Hematopoietic multipotent progenitor cell treated with erythropoietin and hydrocortisone succinate and interleukin-3 and kit ligand, for 8 days (in vitro differentiated cells): Measurements from ENCODE around the gene GET4.
A peak's percentile ranks its signal among the peaks of the same experiment; 100 is the strongest.
"Not testable (repeated sequence)": the region's sequence is repeated elsewhere in the genome, so short reads cannot be mapped to it uniquely, and the experiment has no call there.

Experiments
- DNase-seq: peaks from one replicate; pipeline ENCODE4 v3.0.0-alpha.2; 2015

Gene GET4

DNA sequence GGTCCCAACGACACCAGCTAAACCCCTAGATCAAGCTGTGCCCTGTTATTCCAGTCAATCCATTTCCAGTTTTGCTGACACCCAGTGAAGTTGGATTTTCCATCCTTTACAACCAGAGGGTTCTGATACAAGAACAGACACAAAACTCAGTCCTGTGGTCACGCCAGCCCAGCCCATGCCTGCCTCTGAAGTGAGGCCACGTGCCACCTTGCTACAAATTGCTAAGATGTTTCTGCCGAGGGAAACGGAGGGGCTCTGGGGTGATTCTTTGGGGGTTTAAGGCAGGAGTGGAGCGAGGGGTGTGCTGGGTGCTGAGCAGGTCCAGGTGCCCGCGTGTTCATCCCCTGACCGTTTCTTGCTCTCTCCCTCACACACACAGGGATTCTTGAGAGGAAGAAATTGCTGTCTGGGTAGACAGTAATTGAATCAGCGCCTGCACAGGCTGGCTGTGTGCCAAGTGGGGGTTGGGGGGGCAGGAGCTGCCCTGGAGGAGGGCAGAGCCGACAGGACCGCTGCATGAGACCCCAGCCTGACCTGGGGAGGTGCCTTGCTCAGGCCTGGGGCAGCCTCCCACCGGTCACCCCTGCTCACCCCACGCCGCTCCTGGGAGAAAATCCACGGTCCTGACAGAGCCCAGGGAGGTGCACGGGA, 40.1 kb downstream of the GET4 start:
- DNase-seq: no peak

DNA sequence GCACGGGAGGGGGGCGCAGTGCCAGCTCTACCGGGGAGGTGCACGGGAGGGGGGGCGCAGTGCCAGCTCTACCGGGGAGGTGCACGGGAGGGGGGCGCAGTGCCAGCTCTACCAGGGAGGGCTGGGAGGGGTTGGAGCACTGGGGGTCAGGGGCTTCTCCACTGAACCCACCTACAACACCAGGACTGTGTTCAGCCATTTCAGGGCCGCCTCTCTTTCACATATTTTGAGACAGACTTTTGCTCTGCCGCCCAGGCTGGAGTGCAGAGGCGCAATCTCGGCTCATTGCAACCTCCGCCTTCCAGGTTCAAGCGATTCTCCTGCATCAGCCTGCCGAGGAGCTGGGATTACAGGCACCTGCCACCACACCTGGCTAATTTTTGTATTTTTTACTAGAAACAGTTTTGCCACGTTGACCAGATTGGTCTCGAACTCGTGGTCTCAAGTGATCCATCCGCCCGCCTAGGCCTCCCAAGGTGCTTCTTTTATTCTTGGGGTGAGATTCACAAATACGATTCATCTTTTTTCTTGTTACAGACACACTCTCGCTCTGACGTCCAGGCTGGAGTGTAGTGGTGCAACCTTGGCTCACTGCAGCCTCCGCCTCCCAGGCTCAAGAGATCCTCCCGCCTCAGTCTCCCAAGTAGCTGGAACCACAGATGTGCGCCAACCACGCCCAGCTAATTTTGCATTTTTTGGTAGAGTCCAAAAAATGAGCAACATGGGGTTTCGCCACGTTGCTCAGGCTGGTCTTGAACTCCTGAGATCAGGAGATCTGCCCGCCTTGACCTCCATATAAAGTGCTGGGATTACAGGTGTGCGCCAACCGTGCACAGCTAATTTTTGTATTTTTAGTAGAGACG, 41.1 kb downstream of the GET4 start:
- no peak for DNase-seq

DNA sequence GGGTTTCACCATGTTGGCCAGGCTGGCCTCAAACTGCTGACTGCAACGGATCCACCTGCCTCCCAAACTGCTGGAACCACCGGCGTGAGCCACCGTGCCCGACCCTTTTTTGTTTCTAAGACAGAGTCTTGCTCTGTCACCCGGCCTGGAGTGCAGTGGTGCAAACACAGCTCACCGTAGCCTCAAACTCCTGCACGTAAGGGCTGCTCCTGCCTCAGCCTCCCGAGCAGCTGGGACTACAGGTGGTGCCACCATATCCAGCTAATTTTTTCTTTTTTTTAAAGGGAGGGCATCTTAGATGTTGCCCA, 41.7 kb downstream of the GET4 start:
- DNase-seq: no peak

DNA sequence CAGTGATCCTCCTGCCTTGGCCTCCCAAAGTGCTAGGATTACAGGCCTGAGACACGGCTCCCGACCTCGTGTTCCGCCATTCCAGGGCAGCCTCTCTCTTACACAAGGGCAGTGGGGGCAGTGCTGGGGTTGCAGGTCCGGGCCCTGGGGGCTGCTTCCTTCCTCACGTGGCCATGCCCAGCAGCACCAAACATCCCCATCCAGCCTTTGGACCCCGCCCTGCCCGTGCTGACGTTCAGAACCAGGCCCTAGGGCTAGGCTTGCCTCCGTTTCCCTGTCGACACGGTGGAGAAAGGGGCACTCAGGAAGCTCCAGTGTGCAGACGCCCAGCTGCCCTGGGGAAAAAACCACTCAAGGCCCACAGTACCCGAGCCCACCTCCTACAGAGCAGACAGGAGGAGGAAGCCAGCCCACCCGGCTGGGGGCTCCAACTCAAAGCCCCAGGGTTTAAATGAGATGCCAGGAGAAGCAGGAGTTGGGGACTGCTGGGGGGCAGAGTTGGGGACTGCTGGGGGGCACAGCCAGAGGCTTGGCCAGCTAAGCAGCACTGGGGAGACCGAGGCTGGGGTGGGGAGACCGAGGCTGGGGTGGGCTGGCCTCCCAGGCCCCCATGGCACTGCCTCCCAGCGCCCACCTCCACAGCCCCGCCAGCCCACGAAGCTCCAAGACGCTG, 42.2 kb downstream of the GET4 start:
- no peak for DNase-seq

DNA sequence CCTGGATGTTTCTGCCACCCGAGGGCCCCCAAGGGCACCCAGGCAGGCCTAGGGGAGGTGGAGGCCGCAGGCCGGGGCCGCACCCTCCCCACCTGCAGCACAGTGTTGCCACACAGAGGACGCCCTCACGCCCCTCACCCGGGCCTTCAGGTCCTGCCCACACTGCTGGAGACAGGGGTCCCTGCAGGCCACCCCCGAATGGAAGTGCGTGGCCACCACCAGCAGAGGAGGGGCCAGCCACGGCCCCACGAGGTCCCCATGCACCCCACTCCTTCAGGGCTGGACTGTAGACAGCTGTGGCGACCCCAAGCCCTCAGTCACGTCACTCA, 42.7 kb downstream of the GET4 start:
- DNase-seq: no peak

DNA sequence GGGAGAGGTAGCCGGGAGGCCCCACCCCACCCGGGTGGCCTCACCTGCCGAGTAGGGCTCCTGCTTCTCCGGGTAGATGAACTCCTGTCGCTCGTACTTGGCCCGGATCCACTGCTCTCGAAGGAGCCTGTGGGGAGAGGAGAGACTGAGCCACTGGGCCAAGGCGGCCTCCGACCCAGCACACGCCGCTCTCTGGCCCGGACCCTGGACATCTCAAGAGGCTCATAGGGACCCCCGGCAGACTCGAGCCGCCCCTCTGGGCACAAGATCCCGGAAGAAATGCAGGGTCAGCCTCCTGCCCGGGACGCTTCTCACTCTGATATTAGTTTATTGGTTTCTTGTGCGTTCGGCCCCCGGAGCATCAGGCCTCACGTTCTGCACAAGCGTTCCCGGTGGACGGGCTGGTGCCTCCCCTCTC, 43.6 kb downstream of the GET4 start:
- no peak for DNase-seq

DNA sequence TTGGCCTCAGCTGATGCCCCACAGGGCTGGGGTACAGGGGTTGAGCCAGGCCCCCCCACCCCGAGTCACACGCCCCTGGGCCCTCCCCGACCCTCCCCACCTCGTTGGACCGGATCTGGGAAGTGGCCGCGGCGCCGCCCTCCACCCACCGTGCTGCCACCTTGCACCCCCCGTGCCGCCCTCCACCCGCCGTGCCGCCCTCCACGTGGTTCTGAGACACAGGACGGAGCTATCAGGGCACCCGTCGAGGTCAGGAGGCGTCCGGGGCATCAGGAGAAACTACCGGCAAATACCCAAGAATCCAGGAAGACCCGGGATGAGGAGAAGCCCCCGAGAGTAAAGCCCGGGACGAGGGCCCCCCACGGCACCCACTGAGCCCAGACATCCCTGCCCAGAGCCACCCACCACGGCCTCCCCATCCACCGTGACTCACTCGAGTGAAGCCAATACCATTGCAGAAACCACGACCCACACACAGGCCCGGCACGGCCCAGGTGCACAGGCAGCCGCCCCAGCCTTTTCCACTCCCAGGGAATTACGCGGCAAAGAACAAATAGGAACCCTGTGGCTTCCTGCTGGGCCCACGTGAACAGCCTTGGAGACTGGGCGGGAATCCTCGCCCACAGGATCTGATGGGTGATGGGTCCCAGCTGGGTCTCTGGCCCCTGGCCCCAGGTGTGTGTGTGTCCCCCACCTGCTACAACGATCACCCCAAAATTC, 44.2 kb downstream of the GET4 start:
- no peak for DNase-seq

DNA sequence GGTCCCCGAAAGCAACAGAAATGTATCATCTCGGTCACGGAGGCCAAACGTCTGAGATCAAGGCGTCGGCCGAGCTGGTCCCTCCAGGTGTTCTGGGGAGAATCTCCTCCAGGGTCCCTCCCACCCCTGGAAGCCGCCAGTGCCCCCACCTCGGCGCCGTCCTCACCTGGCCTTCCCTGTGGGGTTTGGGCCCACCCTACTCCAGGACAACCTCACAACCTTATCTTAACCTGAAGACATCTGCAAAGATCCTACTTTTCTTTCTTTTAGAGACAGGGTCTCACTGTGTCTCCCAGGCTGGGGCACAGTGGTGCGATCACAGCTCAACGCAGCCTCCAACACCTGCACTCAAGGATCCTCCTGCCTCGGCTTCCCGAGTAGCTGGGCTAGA, 44.7 kb downstream of the GET4 start:
- no peak for DNase-seq

DNA sequence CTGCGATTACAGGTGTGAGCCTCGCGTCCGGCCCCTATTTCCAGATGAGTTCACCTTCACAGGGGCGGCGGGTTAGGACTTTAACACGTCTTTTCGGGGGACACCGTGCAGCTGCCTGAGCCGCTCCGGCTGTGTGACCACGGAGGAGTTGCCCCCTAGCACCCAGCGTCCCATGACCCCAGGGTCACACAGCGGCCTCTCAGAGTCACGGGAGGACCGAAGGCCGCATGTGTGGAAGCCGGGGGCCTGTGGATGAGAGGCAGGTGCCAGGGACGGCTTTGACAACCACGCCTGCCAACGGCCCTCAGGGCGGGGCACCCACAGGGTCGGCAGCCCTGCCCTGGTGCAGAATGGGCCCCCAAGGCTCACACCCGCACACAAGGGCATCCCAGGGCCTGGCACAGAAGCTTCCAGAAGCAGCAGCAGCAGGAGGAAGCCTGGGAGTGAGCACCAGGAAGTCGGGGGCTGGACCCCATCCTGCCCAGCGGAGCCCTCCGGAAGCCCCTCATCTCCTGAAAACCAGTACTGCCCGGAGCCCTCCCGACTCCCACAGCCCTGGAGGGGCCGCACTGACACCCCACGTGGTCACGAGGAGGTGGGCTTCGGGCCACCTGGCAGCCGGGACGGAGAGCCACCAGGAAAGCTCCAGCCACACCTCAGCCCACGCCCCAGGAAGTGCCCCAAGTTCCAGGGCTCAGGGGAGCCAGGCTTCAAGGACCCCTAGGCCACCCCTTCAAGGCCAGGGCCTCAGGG, 45.4 kb downstream of the GET4 start:
- DNase-seq: no peak

DNA sequence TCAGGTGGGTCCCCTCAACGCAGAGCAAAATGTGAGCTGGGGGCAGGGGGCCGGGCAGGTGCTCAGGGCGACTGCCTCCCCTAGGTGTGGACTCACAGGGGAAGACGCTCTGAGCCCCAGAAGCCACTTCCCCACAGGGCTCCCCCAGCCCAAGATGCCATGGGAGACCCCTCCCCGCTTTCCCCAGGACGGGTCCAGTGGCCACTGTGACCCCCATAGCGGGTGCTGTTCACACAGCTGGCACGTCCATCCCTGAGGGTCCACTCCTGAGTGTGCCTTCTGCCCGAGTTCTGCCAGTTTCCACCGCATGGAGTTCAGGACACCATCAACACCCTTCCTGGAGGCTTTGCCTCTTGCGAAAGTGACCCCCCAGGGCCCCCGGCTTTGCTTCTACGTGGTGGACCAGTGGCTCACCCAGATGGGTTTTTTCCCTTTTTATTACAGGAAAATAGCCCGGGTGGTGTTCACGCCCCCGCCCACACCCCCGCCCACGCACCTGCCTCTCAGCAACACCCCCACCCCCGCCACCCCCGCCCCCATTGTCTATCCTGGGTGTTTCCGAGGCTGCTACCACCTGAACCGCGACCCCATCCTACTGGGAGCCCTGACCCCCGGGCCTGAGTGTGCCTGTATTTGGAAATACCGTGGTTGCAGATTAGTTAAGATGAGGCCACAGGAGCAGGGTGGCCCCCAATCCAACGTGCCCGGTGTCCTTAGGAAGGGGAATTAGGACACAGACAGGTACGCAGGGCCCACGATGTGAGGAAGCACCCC, 46.2 kb downstream of the GET4 start:
- no peak for DNase-seq

DNA sequence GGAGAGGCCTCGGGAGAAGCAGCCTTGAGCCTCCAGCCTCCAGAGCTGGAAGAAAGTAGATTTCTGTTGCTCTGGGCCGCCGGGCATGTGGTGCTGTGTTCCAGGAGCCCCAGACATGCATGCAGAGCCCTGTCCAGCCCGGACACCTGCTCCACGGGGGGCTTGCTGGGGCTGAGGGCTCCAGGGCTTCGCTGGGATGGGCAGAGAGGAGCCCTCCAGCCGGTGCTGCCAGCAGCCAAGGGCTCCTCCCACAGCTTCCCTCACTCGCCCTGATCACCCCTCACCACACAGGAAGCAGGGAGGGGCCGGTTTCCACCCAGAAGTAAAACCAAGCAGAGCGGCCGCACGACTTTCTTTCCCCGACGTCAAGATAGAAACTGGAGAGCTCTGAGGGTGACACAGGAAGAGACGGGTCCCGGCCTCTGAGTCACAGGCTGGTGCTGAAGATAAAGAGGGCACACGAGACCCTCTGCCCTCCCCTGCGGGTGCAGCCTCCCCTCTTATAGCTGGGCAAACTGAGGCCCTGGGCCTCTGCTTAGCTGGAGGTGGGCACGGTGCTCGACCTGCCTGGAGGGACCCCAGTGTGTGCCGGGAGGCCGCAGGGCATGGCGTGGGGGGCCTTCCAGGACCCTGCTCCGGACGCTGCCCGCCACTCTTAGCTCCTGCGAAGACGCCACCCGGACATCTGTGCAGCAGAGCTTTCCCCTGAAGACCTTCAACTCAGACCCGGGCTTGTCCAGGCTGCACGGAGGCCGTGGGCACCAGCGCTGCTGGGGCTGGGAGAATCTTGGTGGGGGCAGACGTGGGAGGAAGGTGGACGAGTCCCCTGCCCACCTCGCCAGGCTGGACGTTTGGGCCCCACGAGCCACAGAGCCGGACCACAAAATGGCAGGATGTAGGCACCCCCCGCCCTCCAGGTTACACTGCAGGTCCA, 47.0 kb downstream of the GET4 start:
- DNase-seq: peak; percentile 92

DNA sequence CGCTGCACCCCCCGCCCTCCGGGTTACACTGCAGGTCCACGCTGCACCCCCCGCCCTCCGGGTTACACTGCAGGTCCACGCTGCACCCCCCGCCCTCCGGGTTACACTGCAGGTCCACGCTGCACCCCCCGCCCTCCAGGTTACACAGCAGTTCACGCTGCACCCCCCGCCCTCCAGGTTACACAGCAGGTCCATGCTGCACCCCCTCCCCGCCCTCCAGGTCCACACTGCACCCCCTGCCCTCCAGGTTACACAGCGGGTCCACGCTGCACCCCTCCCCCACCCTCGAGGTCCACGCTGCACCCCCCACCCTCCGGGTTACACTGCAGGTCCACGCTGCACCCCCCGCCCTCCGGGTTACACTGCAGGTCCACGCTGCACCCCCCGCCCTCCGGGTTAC, 47.7 kb downstream of the GET4 start:
- DNase-seq: not testable (repeated sequence)

DNA sequence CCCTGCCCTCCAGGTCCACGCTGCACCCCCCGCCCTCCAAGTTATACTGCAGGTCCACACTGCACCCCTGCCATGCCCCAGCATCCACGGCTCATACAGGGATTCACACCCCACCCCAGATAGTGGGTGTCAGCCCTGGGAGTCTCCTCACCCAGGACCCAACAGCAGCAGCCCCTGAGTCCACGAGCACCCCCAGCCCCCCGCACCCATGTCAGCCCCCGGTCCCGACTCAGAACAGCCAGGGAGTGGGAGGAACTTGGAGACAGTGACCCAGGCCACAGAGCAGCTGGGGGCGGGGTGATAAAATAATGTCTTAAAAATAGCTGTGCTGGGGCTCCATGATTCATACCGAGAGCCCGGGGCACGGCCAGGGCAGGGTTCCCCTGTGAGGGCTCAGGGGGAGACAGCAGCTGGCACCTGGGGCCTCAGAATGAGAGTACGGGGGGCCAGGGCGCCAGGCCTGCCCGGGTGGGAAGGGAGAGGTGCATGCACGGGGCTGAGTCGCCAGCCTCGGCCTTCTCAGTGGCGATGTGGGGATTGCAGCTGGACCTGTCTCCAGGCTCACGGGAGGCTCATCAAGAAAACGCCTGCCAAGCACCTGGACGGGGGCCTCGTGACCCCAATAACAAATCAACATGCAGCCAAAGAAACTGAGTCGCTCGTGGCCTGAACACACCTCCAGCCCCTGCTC, 48.3 kb downstream of the GET4 start:
- peak; percentile 49 for DNase-seq

DNA sequence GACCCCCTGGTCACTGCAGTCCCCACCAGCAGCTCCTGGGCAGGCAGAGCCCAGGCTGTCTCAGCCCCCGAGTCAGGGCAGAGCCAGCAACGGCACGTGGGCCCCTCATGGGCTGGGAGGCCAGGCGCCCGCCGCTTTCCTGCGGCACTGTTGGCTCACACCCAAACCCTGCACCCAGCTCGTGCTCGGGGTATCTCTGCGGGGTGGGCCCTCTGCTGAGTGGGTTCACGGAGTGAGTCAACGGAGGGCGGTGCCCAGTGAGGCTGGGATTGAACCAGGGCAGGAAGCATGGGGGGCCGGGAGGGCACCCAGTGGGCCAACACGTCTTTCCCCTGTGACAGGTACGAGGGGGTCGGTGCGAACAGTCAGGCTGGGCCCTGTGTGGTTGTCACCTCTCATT, 49.2 kb downstream of the GET4 start:
- peak; percentile 81 for DNase-seq

DNA sequence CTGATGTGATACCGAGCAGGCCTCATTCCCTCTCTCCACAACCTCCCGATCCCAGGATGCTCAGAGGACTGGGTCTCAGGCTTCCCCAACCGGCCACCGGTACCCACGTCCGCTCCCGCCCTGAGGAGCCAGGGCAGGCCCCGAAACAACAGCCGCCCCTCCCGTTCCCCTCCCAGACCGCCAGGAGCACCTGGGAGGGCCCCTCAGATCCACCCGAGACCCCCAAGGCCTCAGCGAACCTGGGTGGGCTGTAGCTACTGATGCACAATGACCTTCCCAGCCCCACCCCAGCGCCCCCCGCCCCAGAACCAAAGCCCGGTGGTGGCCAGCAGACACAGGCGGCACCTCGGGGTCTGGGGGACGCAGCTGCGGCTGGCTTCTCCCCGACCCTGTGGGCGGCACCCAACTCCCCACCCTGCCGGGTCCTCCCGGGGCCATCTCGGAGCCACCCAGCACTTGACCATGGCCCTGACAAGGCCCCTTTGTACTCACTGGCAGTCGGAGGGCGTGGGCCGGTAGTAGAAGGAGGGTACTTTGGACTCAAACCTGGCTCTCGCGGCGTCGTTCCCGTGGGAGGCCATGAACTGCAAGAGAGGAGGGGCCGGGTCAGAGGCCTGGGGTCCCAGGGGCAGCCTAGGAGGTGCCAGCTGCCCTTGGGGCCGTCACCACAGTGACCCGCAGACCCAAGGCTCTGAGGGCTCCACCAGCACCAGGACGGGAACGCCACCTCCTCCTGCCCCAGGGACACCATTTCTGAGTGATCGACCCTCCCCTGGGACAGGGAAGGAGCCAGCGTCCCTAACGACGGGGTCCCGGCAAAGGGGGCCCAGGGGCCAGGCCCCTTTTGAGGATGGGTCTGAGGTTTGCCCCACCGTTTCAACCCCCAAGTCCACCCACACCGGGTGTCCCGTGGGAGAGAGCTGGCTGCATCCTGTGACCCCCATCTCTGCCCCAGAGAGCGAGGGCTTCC, 50.0 kb downstream of the GET4 start:
- DNase-seq: no peak

DNA sequence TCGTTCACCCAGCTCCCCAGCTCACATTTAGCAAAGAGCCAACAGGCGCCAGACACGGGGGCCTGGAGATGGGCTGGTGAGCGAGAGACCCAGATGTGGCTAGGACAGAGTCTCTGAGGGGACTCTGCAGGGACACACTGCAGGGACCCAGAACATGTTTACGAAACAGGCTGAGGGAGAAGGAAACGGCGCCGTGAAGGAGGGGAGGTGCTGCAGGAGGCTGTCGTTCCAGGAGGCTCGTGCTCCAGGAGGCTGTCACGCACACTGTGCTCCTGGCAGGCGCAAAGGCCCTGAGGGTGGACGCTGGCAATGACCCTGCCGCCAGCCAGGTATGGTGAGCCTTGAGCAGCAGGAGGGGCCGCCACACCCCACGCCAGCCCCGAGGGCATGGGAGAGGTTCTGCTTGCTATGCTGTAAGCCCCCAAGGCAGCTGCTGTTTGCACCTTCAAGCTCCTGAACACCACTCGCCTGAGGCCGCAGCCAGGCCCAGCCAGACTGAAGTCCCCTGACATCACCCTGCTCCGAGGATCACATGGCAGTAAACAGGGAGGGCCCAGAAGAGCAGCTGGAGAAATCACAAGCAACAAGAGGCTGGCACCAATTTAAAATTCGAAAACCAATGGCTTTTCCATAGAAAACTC, 50.8 kb downstream of the GET4 start:
- no peak for DNase-seq

DNA sequence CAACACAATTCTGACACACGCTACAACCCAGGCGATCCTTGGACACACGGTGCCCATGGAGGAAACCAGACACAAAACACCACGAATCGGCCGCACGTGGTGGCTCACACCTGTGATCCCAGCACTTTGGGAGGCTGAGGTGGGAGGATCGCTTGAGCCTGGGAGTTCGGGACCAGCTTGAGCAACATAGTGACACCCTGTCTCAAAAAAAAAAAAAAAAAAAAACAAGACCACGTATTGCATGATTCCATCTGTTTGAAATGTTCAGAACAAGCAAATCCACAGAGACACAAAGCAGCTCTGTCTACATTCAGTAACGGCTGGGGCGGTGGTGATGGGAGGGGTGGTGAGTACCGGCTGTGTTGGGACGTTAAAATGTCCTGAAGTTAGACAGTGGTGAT, 53.0 kb downstream of the GET4 start:
- no peak for DNase-seq

DNA sequence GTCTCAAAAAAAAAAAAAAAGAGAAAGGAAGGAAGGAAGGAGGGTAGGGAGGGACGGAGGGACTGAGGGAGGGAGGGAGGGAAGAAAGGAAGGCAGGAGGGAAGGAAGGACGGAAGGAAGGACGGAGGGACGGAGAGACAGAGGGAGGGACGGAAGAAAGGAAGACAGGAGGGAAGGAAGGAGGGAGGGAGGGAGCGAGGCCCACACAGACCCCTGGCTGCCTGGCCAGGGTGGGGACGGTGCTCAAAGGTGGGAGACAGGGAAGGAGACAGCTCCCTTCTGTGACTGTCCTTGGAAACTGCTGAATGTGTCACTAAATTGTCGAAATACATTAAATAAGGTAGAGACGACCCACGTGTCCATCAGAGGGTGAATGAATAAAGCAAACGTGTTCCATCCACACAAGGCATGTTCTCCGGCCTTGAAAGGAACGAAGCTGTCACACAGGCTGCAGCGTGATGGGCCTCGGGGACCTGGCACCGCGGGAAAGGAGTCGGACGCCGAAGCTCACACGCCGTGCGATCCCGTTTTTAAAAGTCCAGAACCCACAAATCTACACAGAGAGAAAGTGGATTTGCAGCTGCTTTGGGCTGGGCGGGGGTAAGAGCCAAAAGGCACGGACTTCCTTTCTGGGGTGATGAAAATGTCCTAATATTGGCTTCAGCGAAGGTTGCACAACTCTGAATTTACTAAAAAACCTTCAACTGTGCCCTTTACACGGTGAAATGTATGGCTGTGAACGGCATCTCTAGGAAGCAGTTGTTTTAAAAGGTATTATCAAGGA, 54.8 kb downstream of the GET4 start:
- no peak for DNase-seq
